ENCODE measurements around the gene ACER3.

Gene ACER3

DNA sequence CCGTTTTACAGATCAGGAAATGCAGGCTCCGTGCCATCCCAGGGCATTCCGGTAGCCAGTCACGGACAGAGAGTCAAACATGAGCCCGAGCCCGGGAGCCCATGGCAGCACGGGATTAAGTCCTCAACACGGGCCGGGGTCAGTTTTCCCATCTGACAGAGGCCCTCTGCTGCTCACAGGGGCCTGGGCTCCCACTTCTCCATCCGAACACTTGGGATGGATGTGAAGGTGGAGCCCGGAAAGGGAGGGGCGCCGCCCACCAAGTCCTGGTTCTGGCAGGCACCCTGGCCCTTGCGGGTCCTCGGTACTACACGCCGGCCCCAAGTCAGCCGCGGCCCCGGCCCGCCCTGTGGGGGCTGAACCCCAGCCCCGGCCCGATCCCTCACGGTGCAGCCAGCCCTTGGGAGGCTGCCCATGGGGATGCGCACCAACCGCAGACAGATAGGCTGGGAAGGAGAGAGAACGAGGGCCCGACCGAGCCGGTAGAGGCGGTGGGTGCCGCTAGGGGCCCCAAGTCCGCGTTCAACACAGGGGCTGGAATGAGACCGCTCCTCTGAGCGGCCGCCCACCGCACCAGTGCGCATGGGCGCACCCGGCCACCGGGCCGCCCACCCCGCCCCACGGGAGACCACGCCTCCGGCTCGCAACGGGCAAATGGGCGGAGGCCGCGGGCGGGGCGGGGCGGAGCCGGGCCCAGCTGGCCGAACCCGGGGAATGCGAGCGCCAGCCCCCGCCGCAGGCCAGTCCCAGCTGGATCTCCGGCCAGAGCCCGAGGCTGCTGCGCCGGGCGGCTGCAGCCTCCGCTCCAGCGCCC lies 205.7 kb downstream of the ACER3 start, which contains the start of gene CAPN5:
TSS of gene CAPN5 (plus strand) at position 743 of the 814 bp plus-strand sequence. CDS start 17,916 bp downstream, outside the sequence.
- H3K4me1 Mint-ChIP-seq, result peaks cover 23% of the 10 kb centered on the region
- TF ChIP-seq, protein P1, sequence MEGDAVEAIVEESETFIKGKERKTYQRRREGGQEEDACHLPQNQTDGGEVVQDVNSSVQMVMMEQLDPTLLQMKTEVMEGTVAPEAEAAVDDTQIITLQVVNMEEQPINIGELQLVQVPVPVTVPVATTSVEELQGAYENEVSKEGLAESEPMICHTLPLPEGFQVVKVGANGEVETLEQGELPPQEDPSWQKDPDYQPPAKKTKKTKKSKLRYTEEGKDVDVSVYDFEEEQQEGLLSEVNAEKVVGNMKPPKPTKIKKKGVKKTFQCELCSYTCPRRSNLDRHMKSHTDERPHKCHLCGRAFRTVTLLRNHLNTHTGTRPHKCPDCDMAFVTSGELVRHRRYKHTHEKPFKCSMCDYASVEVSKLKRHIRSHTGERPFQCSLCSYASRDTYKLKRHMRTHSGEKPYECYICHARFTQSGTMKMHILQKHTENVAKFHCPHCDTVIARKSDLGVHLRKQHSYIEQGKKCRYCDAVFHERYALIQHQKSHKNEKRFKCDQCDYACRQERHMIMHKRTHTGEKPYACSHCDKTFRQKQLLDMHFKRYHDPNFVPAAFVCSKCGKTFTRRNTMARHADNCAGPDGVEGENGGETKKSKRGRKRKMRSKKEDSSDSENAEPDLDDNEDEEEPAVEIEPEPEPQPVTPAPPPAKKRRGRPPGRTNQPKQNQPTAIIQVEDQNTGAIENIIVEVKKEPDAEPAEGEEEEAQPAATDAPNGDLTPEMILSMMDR (IDR thresholded peaks at IDR 0.05; ENCODE audit: unreplicated experiment in 3 of 3), result peak in 2 of 3 experiments; percentile 5 to 33

DNA sequence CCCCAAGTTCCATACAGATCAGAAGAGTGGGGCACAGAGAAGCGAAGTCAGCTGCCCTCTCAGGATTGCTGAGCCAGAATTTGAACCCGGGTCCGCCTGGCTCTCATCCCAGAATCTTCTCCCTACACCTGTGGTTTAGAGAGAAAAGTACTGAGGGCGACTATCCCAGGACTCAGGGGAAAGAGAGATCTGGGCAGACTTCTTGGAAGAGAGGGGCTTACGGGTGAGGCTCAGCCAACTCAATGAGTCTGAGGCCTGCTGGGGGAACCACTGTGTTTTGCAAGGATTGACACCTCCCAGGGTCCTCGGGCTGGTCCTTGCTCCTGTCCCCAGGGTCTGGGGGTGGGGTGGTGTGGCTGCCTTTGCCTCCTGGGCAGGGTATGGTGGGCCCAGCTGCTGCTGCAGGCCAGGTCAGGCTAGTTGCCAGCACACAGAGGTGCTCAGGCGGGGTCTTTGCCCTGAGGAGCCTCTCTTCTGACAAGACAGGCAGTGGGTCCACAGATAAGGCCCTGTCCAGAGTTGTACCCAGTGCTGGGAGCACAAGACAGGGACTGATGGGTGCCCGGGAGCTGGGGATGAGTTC lies 207.2 kb downstream of the ACER3 start:
- Mint-ChIP-seq H3K27ac (peak overlapping the region; percentile 78 to 81 (median 79)), H3K9me3 (no peaks in the 10 kb centered on the region), H3K4me3 (peak overlapping the region; percentile 87 to 97 (median 93)), H3K27me3 (ENCODE audit: low read depth) (peaks cover 9% of the 10 kb centered on the region), H3K4me1 (peaks cover 35% of the 10 kb centered on the region), H3K36me3 (ENCODE audit: low read depth) (no peaks in the 10 kb centered on the region)
- TF ChIP-seq, protein P1 (IDR thresholded peaks at IDR 0.05; ENCODE audit: unreplicated experiment in 3 of 3), result no peak

More for the DNA sequence above, 205.7 kb downstream of the ACER3 start, which contains the start of gene CAPN5:
- no peaks in the 10 kb centered on the region for H3K9me3 Mint-ChIP-seq
- peak within 1 kb of the TSS; percentile 92 to 98 (median 97) for H3K4me3 Mint-ChIP-seq
- H3K27me3 Mint-ChIP-seq (ENCODE audit: low read depth), result peaks cover 12% of the 10 kb centered on the region
- H3K27ac Mint-ChIP-seq, result peak within 1 kb of the TSS; percentile 89 to 99 (median 98)
- no peaks in the 10 kb centered on the region for H3K36me3 Mint-ChIP-seq (ENCODE audit: low read depth)

DNA sequence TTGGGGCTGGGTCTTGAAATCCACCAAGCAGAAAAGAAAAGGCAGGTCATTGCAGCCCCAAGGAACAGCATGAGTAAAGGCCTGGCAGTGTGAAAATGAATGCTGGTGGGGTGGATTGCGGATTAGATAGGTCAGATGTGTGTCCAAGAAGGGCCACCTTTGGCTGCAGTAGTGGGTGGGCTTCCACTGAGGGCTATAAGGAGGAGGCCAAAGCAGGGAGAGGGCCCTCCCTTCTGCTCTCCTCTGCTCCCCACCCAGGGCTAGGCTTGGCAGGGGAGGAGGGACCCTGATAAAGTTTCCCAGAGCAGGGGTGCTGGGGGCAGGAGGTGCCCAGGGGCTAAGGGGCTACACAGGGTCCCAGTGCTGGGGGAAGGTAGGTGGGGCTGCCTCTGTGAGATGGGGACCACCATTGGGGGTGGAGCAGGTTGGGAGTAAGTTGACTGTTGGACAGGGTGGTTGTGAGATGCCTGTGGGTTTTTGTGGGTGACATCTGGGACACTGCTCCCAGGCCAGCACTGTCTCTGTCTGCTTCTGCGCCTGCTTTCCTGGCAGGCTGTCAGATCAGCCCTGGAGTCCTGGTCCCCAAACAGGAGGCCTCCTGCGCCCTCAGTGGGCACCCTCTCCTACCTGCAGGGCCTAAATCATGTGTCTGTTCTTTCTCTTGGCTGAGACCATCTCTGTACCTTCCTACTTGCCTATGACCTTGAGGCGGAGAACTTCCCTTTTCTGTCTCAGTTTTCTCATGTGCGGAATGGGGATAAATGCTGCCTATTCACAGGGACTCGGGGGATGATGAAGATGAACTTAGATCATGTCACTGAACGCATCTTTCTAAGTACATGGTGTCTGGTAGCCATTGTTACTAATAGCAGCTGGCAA lies 208.0 kb downstream of the ACER3 start:
- peak overlapping the region; percentile 87 to 97 (median 93) for H3K4me3 Mint-ChIP-seq
- no peaks in the 10 kb centered on the region for H3K9me3 Mint-ChIP-seq
- TF ChIP-seq, protein P1 (IDR thresholded peaks at IDR 0.05; ENCODE audit: unreplicated experiment in 3 of 3), result no peak
- H3K27me3 Mint-ChIP-seq (ENCODE audit: low read depth), result peaks cover 7% of the 10 kb centered on the region
- peaks cover 42% of the 10 kb centered on the region for H3K4me1 Mint-ChIP-seq
- H3K36me3 Mint-ChIP-seq (ENCODE audit: low read depth), result no peaks in the 10 kb centered on the region
- H3K27ac Mint-ChIP-seq, result peak overlapping the region; percentile 6 to 76 (median 11)

DNA sequence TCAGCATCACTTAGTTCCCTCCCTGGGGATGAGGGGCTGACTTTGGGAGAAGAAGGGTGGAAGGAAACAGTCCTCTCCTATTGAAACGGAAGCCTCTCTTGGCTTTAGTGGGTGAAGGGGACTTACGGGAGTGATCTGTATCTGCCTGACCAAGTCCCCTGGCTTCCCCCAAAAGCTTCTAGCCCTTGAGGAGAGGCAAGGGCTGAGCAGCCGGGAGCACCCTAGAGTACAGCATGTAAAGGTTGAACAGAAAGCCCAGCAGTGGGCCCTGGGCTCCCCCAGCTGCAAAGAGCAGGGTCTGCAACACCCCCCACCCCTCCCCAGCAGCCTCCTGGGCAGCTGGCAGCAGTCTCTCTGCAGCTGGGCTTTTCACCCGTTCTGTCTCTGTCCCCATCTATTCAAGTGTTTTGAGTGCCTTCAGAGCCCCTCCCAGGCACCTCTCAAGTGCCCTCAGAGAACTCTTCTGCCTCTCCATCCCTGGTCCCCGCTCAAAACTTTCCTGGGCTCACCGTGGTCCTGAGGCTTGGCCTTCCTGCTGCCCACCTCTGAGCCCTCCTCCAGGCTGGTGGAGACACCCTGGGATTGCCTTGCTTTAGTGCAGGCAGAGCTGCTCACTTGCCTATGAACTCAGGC lies 208.7 kb downstream of the ACER3 start:
- no peaks in the 10 kb centered on the region for H3K36me3 Mint-ChIP-seq (ENCODE audit: low read depth)
- peak overlapping the region; percentile 87 to 97 (median 93) for H3K4me3 Mint-ChIP-seq
- peaks cover 4% of the 10 kb centered on the region for H3K27me3 Mint-ChIP-seq (ENCODE audit: low read depth)
- peak overlapping the region in 1 of 3 experiments; percentile 6 for H3K27ac Mint-ChIP-seq
- H3K4me1 Mint-ChIP-seq, result peaks cover 45% of the 10 kb centered on the region
- TF ChIP-seq, protein P1 (IDR thresholded peaks at IDR 0.05; ENCODE audit: unreplicated experiment in 3 of 3), result no peak
- no peaks in the 10 kb centered on the region for H3K9me3 Mint-ChIP-seq

DNA sequence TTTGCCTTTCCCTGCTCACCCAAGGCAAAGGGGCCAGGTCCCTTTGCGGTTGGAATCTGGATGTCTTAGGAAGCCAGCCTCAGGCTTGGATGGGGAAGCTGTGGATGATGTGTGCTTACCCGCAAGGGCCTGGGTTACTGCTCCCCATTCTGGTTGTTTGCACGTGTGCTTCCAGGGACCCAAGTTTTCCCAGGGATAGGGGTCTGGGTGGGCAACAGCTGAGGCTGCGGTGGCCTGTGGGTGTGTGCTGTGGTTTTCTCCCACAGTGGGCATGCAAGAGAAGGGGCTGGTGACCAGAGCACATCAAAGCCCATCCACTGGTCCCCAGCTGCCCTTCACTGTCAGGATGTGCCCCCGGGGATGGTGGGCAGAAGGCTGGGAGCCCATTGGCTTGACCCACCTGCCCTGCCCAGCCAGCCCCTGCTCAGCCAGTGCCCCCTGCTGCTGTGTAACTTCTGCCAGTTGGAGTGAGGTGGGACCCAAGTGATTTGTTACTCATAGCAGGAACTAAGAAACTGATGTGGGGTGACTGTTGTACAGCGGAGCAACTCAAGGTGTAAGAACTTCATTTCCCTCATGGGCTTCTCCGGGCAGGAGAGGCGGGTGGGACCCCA lies 209.4 kb downstream of the ACER3 start:
- peak overlapping the region in 2 of 3 experiments; percentile 15 to 16 for H3K27ac Mint-ChIP-seq
- H3K4me1 Mint-ChIP-seq, result peaks cover 45% of the 10 kb centered on the region
- TF ChIP-seq, protein P1 (IDR thresholded peaks at IDR 0.05; ENCODE audit: unreplicated experiment in 3 of 3), result no peak
- no peaks in the 10 kb centered on the region for H3K9me3 Mint-ChIP-seq
- H3K27me3 Mint-ChIP-seq (ENCODE audit: low read depth), result no peaks in the 10 kb centered on the region
- H3K36me3 Mint-ChIP-seq (ENCODE audit: low read depth), result no peaks in the 10 kb centered on the region
- H3K4me3 Mint-ChIP-seq, result peak overlapping the region; percentile 32 to 74 (median 65)

Measured in nephron (organoid).